ENCODE data around the gene FCRL1. TPM values are rescaled to one million over a fixed set of nuclear protein-coding genes. Genes with fewer than 3 reads are reported as not detected.

FCRL1 gene
- total and polyA plus RNA-seq, 2 of the 13 experiments (the other 11 are each of a cell fraction or from before 2014, with no cell fraction given), result not detected

DNA sequence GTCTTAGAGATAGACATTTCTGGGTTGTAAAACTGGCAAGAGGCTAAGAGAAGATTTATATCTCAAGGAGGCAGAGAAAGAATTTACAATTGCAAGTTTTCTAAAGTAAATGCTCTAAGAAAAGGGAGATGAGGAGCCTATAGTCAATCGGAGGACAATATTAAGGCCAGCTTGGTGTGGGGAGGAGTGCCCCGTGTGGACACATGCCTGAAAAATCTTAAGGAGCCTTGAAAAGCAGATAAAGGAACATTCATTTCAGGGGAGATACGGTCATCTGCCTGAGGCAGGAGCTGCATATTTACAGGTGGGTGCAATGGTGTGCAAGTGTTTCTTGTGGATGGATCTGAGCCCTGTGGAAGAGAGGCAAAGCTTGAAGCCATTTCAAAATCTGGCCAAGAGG, 68.6 kb downstream of the FCRL1 start:
- intact Hi-C loops (cut with micrococcal nuclease; ENCODE audit: unreplicated experiment), result no loop called here

More for the DNA sequence above, 68.6 kb downstream of the FCRL1 start:
- no peak overlapping the region for H3K4me3 ChIP-seq (replicated peaks in 1 of 3; ENCODE audit: insufficient read depth in 1 of 3, low read depth in 2 of 3, low read length in 3 of 3)
- no peaks in the 10 kb centered on the region for H3K4me1 ChIP-seq (ENCODE audit: insufficient read depth, low read length)
- CTCF ChIA-PET (ENCODE audit: low intra/inter-chr PET ratio, low total read pairs), result no interaction called here
- no peaks in the 10 kb centered on the region for H3K9me3 ChIP-seq (ENCODE audit: low read length)
- no peak overlapping the region for H3K9ac ChIP-seq (ENCODE audit: insufficient read depth, low read depth, low read length)
- POLR2A ChIA-PET, result no interaction called here
- 3% methylated on average over 3 of the region's 3 CpGs for WGBS (ENCODE audit: low lambda C conversion rate)
- no TSS peak for BruUV-seq (replicated peaks)
- H3K27me3 ChIP-seq (ENCODE audit: control insufficient read depth in 1 of 2, insufficient read depth in 2 of 2, low read length in 2 of 2), result no peaks in the 10 kb centered on the region
- no peak overlapping the region for H2AFZ ChIP-seq (ENCODE audit: low read length)
- no peak overlapping the region for H3K4me2 ChIP-seq (ENCODE audit: low read depth, low read length)
- H3K36me3 ChIP-seq (replicated peaks in 1 of 2; ENCODE audit: control insufficient read depth in 1 of 2, insufficient read depth in 2 of 2, low read length in 2 of 2), result no peaks in the 10 kb centered on the region
- no peaks in the 10 kb centered on the region for H3K79me2 ChIP-seq (ENCODE audit: insufficient read depth, low read length)
- FAIRE-seq (no peak), ATAC-seq (no peak), DNase-seq (ENCODE audit: low spot score) (no peak)
- in situ Hi-C loops (cut with HindIII; ENCODE audit: extremely low pct_ligation_motif_present, low pct_unique_long_range_greater_than_20kb), result no loop called here
- no peak overlapping the region for H3K27ac ChIP-seq (ENCODE audit: extremely low read length, insufficient read depth, low read length)
- no peaks in the 10 kb centered on the region for H4K20me1 ChIP-seq (ENCODE audit: insufficient read depth, low read length)
- TF ChIP-seq ARID4A (CRISPR knock-in tag; IDR thresholded peaks at IDR 0.05; ENCODE audit: borderline replicate concordance), result no peak
- no peak for TF ChIP-seq ZNF563 (CRISPR knock-in tag; IDR thresholded peaks at IDR 0.05)

All from HepG2 (cell line).